NCI-H1417 treated with DMSO at 0.1 percent for 48 hours (cell line): Measurements from ENCODE around the gene DNAJC1.

ENCODE experiments used
- DNase-seq: peaks from one replicate; lab custom pipeline; 2025; lab: John Stamatoyannopoulos, UW

The DNAJC1 gene

GRCh38 chr10:21959998-21960397 is 43.5 kb downstream of the DNAJC1 start:
- no peak for DNase-seq

- no peak for DNase-seq
Measured at GRCh38 chr10:21954690-21955089, 48.8 kb downstream of the DNAJC1 start.

- no peak for DNase-seq
Measured at GRCh38 chr10:21954132-21954531, 49.4 kb downstream of the DNAJC1 start.

GRCh38 chr10:21953585-21954057 is 49.9 kb downstream of the DNAJC1 start:
- peak; percentile 23 for DNase-seq

GRCh38 chr10:21950566-21950965 is 53.0 kb downstream of the DNAJC1 start:
- no peak for DNase-seq

- no peak for DNase-seq
Measured at GRCh38 chr10:21946946-21947345, 56.6 kb downstream of the DNAJC1 start.

- no peak for DNase-seq
Measured at GRCh38 chr10:21944727-21945386, 58.7 kb downstream of the DNAJC1 start.

- no peak for DNase-seq
Measured at GRCh38 chr10:21943633-21944265, 59.8 kb downstream of the DNAJC1 start.

- DNase-seq, result no peak
Measured at GRCh38 chr10:21935439-21936023, 68.0 kb downstream of the DNAJC1 start.

- DNase-seq, result no peak
Measured at GRCh38 chr10:21934307-21934706, 69.2 kb downstream of the DNAJC1 start.

- no peak for DNase-seq
Measured at GRCh38 chr10:21929070-21929469, 74.5 kb downstream of the DNAJC1 start.

- no peak for DNase-seq
Measured at GRCh38 chr10:21927631-21928353, 75.7 kb downstream of the DNAJC1 start.

GRCh38 chr10:21926949-21927348 is 76.6 kb downstream of the DNAJC1 start:
- no peak for DNase-seq

- DNase-seq, result no peak
Measured at GRCh38 chr10:21926358-21926925, 77.1 kb downstream of the DNAJC1 start.

GRCh38 chr10:21925851-21926250 is 77.7 kb downstream of the DNAJC1 start:
- DNase-seq, result no peak

GRCh38 chr10:21924511-21924910 is 79.0 kb downstream of the DNAJC1 start:
- no peak for DNase-seq

GRCh38 chr10:21920633-21921032 is 82.9 kb downstream of the DNAJC1 start:
- no peak for DNase-seq

- no peak for DNase-seq
Measured at GRCh38 chr10:21919906-21920305, 83.6 kb downstream of the DNAJC1 start.

GRCh38 chr10:21919117-21919516 is 84.4 kb downstream of the DNAJC1 start:
- DNase-seq, result no peak

GRCh38 chr10:21912625-21913024 is 90.9 kb downstream of the DNAJC1 start:
- DNase-seq, result no peak

GRCh38 chr10:21910798-21911197 is 92.7 kb downstream of the DNAJC1 start:
- DNase-seq, result no peak

- no peak for DNase-seq
Measured at GRCh38 chr10:21907436-21907835, 96.1 kb downstream of the DNAJC1 start.
